Body of pancreas (tissue), 4 donors: ENCODE measurements around the gene MYO1E.

Experiments
- POLR2A ChIP-seq, 3 donors: fragments of 450-650 bp; IDR thresholded peaks; one replicate each; pipeline ENCODE4 v1.6.1; 2016; ENCODE audit warnings: antibody characterized with exemption in 3 of 3, mild to moderate bottlenecking in 2 of 3
- TF ChIP-seq, protein P1 (sequence below), 7 experiments: fragments of 450-650 bp in 4 of 7; fragments of 200-600 bp in 3 of 7; sonication (generic) in 3 of 7; IDR thresholded peaks; one replicate each; pipeline ENCODE4 v1.5.1; 2016 to 2019; ENCODE audit warnings: antibody characterized with exemption in 7 of 7

- TF ChIP-seq, protein P1, sequence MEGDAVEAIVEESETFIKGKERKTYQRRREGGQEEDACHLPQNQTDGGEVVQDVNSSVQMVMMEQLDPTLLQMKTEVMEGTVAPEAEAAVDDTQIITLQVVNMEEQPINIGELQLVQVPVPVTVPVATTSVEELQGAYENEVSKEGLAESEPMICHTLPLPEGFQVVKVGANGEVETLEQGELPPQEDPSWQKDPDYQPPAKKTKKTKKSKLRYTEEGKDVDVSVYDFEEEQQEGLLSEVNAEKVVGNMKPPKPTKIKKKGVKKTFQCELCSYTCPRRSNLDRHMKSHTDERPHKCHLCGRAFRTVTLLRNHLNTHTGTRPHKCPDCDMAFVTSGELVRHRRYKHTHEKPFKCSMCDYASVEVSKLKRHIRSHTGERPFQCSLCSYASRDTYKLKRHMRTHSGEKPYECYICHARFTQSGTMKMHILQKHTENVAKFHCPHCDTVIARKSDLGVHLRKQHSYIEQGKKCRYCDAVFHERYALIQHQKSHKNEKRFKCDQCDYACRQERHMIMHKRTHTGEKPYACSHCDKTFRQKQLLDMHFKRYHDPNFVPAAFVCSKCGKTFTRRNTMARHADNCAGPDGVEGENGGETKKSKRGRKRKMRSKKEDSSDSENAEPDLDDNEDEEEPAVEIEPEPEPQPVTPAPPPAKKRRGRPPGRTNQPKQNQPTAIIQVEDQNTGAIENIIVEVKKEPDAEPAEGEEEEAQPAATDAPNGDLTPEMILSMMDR (IDR thresholded peaks at IDR 0.05) = no peak
- no peak for TF ChIP-seq POLR2A (IDR thresholded peaks at IDR 0.05)
Measured at GRCh38 chr15:59159210-59159609, 213.5 kb downstream of the MYO1E start.
